NB4 (cell line): ENCODE results near the gene CHCHD1.

Source experiments
- CTCF ChIP-seq: IDR thresholded peaks from one replicate; pipeline ENCODE4 v1.5.1; 2012; ENCODE audit warnings: low read depth, low read length
- MAX ChIP-seq: IDR thresholded peaks from 2 replicates; pipeline ENCODE4 v1.6.1; 2011; ENCODE audit warnings: low read depth, low read length
- MYC ChIP-seq: IDR thresholded peaks from 2 replicates; pipeline ENCODE4 v1.6.1; 2011; ENCODE audit warnings: low read depth, low read length
- POLR2A ChIP-seq: IDR thresholded peaks from 2 replicates; pipeline ENCODE4 v1.6.1; 2011; ENCODE audit warnings: mild to moderate bottlenecking; ENCODE audit not compliant: insufficient read length; ENCODE audit errors: extremely low read depth

GRCh38 chr10:73813333-73813732, 31.5 kb downstream of the CHCHD1 start:
- TF ChIP-seq CTCF (no peak), POLR2A (no peak), MYC (no peak), MAX (no peak)
